ENCODE measurements around the gene TCF12.

TCF12 gene

DNA sequence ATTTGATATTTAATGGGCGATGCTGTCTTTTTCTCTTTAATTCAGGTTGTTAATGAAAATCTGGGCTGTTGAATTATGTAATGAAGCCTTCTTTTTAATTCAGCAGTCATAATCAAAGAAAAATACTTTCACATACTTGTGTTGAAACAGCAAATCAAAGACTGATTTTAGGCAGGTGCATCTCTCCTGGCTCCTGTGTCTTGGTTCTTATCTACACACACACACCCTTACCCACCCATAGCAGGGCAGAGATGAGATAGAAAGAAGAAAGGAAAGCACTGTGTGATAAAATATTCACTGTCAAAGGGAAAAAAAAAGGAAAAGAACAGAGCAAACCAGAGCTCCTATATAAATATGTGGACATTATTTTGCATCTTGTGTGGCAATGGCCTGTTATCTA lies 327.3 kb downstream of the TCF12 start:
- H3K4me3 ChIP-seq (ENCODE audit: low read depth, low read length), result no peak overlapping the region
- TF ChIP-seq, protein P1, sequence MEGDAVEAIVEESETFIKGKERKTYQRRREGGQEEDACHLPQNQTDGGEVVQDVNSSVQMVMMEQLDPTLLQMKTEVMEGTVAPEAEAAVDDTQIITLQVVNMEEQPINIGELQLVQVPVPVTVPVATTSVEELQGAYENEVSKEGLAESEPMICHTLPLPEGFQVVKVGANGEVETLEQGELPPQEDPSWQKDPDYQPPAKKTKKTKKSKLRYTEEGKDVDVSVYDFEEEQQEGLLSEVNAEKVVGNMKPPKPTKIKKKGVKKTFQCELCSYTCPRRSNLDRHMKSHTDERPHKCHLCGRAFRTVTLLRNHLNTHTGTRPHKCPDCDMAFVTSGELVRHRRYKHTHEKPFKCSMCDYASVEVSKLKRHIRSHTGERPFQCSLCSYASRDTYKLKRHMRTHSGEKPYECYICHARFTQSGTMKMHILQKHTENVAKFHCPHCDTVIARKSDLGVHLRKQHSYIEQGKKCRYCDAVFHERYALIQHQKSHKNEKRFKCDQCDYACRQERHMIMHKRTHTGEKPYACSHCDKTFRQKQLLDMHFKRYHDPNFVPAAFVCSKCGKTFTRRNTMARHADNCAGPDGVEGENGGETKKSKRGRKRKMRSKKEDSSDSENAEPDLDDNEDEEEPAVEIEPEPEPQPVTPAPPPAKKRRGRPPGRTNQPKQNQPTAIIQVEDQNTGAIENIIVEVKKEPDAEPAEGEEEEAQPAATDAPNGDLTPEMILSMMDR (IDR thresholded peaks at IDR 0.05; ENCODE audit: insufficient read depth, low read length, missing control alignments), result no peak
- ChIA-PET POLR2A (interaction anchor here (0.7 kb wide), 1 partner anchor 24 kb away, joined by 3 read pairs; no protein-coding TSS in a partner anchor), CTCF (interaction anchor here (0.6 kb wide), 1 partner anchor 8 kb away, joined by 3 read pairs; no protein-coding TSS in a partner anchor)
- no peak for DNase-seq (ENCODE audit: low read depth, low spot score)

DNA sequence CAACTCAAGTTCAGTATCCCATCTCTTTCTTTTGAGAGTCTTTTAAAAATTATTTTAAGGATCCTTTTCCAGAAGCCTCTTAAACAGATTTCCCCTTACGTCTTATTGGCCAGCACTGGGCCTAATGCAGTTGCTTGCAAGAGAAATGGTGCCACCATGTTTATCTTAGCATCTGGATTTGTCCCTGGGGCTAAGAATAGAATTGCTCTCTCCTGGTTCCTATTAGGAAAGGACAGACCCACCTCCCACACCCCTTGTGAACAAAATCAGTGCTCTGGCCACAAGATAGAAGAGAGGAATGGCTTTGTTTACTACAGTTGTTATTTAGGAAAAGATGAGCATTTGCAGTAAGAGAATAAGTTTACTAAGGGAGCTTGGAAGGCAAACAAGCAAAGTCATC lies 329.6 kb downstream of the TCF12 start:
- CTCF ChIA-PET, result interaction anchor here (1.0 to 1.9 kb wide), 6 partner anchors 10 to 425 kb away, joined by 3 to 5 read pairs (median 3); no protein-coding TSS in a partner anchor
- TF ChIP-seq, protein P1 (IDR thresholded peaks at IDR 0.05; ENCODE audit: insufficient read depth, low read length, missing control alignments), result no peak
- POLR2A ChIA-PET, result no interaction called here
- DNase-seq (ENCODE audit: low read depth, low spot score), result no peak
- no peak overlapping the region for H3K4me3 ChIP-seq (ENCODE audit: low read depth, low read length)

DNA sequence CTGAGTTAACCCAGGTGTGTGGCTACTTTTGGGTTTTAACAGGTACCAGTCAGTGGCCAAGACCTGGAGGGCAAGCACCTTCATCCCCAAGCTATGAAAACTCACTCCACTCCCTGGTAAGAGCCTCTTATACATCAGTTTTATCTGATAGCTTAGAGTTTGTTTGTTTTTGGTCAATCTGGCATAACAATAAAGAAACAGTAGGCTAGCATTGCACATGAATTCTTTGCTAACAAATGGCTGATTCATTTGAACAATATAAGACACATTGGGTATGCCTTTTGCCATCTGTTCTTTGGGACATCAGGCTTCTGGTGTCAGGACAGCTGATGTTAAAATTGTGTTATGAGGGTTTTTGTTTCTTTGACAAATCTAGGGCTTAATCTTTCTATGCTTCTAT lies 332.9 kb downstream of the TCF12 start:
- no peak overlapping the region for H3K4me3 ChIP-seq (ENCODE audit: low read depth, low read length)
- POLR2A ChIA-PET, result no interaction called here

DNA sequence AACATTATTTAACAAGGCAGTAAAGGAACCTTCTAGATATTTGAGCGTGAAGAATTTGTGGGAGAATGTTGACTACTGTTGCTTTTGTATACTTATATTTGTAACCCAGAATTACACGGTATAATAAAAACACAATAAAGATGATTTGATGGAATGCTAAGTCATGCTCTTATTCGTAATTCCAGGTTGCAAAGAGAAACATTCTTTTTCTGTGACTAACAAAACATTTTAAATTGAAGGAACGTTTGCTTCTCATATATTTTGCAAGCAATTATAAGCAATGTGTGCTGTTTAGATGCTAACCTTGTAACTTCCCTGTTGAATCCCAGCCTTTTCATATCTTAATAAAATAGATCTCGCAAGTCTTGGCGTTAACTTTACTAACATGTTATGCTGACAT lies 333.5 kb downstream of the TCF12 start:
- ChIA-PET POLR2A (no interaction called here), CTCF (interaction anchor here (1.4 to 2.4 kb wide), 2 partner anchors 8 to 106 kb away, joined by 4 to 9 read pairs; no protein-coding TSS in a partner anchor)
- DNase-seq (ENCODE audit: low read depth, low spot score), result peak; percentile 16
- no peak overlapping the region for H3K4me3 ChIP-seq (ENCODE audit: low read depth, low read length)
- TF ChIP-seq, protein P1 (IDR thresholded peaks at IDR 0.05; ENCODE audit: insufficient read depth, low read length, missing control alignments), result no peak

More for the DNA sequence above, 332.9 kb downstream of the TCF12 start:
- TF ChIP-seq, protein P1 (IDR thresholded peaks at IDR 0.05; ENCODE audit: insufficient read depth, low read length, missing control alignments), result no peak
- CTCF ChIA-PET, result interaction anchor here (1.4 kb wide), 1 partner anchor 9 kb away, joined by 4 read pairs; no protein-coding TSS in a partner anchor
- DNase-seq (ENCODE audit: low read depth, low spot score), result no peak

DNA sequence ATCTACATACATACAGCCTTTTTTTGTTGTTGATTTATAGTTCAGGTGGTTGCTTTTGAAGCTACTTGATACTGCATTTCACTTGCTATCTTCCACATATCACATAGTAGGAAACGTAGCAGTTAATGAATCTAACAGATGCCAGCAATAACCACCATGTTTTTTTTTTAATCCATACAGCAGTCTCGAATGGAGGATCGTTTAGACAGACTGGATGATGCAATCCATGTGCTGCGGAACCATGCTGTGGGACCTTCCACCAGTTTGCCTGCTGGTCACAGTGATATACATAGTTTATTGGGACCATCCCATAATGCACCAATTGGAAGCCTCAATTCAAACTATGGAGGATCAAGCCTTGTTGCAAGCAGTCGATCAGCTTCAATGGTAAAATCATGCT lies 334.6 kb downstream of the TCF12 start:
- TF ChIP-seq, protein P1 (IDR thresholded peaks at IDR 0.05; ENCODE audit: insufficient read depth, low read length, missing control alignments), result no peak
- ChIA-PET CTCF (interaction anchor here (2.4 kb wide), 1 partner anchor 107 kb away, joined by 9 read pairs; no protein-coding TSS in a partner anchor), POLR2A (no interaction called here)
- H3K4me3 ChIP-seq (ENCODE audit: low read depth, low read length), result no peak overlapping the region
- DNase-seq (ENCODE audit: low read depth, low spot score), result no peak

DNA sequence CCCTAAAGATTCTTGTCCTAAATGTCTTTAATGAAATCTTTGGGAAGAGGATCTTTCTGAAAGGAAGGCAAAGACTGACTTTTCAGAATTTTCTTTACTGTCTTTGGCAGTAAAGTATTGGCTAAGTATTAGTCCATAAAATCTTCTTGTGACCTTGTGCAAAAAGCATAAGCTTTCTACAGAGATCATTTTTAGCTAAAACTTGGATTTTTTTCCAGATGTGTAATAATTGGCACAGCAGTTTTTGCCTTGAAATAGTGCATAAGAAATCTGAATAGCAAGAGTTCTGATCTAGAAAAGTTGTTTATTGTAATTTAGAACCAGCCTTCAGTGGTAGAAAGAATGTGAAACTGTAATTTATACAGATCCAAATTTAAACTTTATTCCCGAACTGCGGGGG lies 335.1 kb downstream of the TCF12 start:
- no peak overlapping the region for H3K4me3 ChIP-seq (ENCODE audit: low read depth, low read length)
- ChIA-PET POLR2A (no interaction called here), CTCF (interaction anchor here (2.4 kb wide), 1 partner anchor 107 kb away, joined by 9 read pairs; no protein-coding TSS in a partner anchor)
- TF ChIP-seq, protein P1 (IDR thresholded peaks at IDR 0.05; ENCODE audit: insufficient read depth, low read length, missing control alignments), result no peak
- no peak for DNase-seq (ENCODE audit: low read depth, low spot score)
